Body of pancreas (tissue), 4 donors: ENCODE results near the gene ZNF700. TPM values are rescaled to one million over a fixed set of nuclear protein-coding genes. Genes with fewer than 3 reads are reported as not detected.
"Not testable (repeated sequence)": the region's sequence is repeated elsewhere in the genome, so short reads cannot be mapped to it uniquely, and the experiment has no call there.

Experiments used
- ATAC-seq: fragments of 150-250 bp; one replicate; pipeline ENCODE4 v1.9.1; 2016
- DNase-seq, 4 donors: peaks; one replicate each; pipeline ENCODE4 v3.0.0-alpha.2; 2019
- H3K27ac ChIP-seq, 4 donors: fragments of 200-600 bp; sonication (generic); 1 replicate in 3 of 4; 2 replicates in 1 of 4; pipeline versions ENCODE4 v1.5.1 to v1.6.1; 2016 to 2019; ENCODE audit warnings: mild to moderate bottlenecking in 1 of 4, mixed read lengths in 1 of 4, moderate library complexity in 1 of 4
- H3K27me3 ChIP-seq, 2 donors: fragments of 200-600 bp; sonication (generic); one replicate each; pipeline ENCODE4 v1.6.0; 2016; ENCODE audit warnings: mild to moderate bottlenecking in 1 of 2
- H3K36me3 ChIP-seq, 2 donors: fragments of 200-600 bp; sonication (generic); replicated peaks in 1 of 2; 2 replicates each; pipeline ENCODE4 v1.5.1; 2016; ENCODE audit warnings: low read depth in 2 of 2; ENCODE audit not compliant: insufficient read depth in 1 of 2
- H3K4me1 ChIP-seq: fragments of 200-600 bp; sonication (generic); one replicate; pipeline ENCODE4 v1.6.0; 2016
- H3K4me3 ChIP-seq, 2 donors: fragments of 200-600 bp; sonication (generic); 1 replicate in 1 of 2; 2 replicates in 1 of 2; pipeline ENCODE4 v1.5.1; 2016 to 2019
- H3K9me3 ChIP-seq, 3 donors: fragments of 200-600 bp; sonication (generic); 1 replicate in 2 of 3; 2 replicates in 1 of 3; pipeline ENCODE4 v1.5.1; 2016
- POLR2A ChIP-seq, 3 donors: fragments of 450-650 bp; IDR thresholded peaks; one replicate each; pipeline ENCODE4 v1.6.1; 2016; ENCODE audit warnings: antibody characterized with exemption in 3 of 3, mild to moderate bottlenecking in 2 of 3
- WGBS, 2 donors: methylation state at CpG; one replicate each; pipeline ENCODE4 v1.1.5; 2017; 5-methylcytosine and 5-hydroxymethylcytosine counted together
- intact Hi-C: fragments of 100-400 bp; cut with DNase I; formaldehyde crosslinking; loops from one replicate; pipeline ENCODE4 v1.15.1; 2023
- small RNA-seq: library from RNA; depleted of rRNA; stranded (forward); fragments of <200 nt; gene quantifications from one replicate; pipeline ENCODE3, GENCODE V24; 2016
- total RNA-seq, 2 donors: library from RNA; depleted of rRNA; stranded (reverse); fragments of >200 nt; gene quantifications; one replicate each; pipeline ENCODE4 v1.1.0, GENCODE V29; 2016
- TF ChIP-seq, protein P1 (sequence below), 7 experiments: fragments of 450-650 bp in 4 of 7; fragments of 200-600 bp in 3 of 7; sonication (generic) in 3 of 7; IDR thresholded peaks; one replicate each; pipeline ENCODE4 v1.5.1; 2016 to 2019; ENCODE audit warnings: antibody characterized with exemption in 7 of 7

Gene ZNF700
- total RNA-seq, 2 donors from 2014 or later: 16.3 to 26.4 TPM

DNA sequence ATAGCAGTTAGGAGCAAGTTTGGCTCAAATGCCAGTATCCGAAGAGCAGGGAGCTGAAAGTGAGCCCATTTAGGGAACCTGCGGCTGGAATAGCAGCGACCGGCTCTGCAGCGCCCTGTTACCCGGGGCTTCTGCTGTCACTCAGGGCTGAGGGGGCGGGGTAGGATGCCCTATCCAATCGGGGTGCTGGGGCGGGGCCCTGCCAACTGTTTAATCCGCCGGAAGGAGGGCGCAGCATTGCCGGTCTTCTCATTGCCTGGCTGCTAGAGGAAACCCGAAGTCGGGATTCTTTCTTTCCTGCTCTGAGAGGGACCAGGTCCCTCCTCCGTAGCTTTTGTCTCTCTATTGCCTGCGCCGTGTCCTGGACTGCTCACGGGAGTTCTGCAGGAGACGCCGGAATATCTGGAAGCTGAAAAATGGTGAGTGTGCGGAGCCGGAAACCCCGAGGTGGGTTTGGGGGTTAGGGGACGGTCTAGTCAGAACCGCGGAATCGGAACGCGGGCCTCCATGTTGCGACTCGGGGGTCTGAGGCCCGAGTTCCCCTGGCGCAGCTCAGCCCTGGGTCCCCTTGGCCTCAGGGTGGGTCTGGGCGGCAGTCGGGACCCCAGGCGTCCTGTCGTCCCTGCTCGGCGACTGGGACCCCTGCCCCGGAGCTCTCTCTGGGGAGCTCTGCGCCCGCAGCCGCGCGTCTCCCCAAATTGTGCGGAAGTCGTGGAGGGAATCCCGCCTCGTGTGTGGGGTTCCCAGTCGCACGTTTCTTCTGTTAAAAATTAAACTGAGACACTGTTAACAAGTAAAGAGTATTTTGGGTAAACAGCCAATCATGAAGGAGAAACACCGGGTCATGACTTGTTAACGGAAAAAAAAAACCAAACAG, 62.7 kb downstream of the ZNF700 start:
- H3K9me3 ChIP-seq: no peaks in the 10 kb centered on the region
- H3K4me1 ChIP-seq: peaks cover 4% of the 10 kb centered on the region
- intact Hi-C loops: loop anchor here (10.0 kb wide), 1 partner anchor 103 kb away; the partner anchor contains the start of gene ZNF69
- 0% methylated on average over 27 to 54 of the region's 54 CpGs for WGBS, 2 donors
- TF ChIP-seq POLR2A (IDR thresholded peaks at IDR 0.05): peak; percentile 60 to 90 (median 89)
- TF ChIP-seq, protein P1, sequence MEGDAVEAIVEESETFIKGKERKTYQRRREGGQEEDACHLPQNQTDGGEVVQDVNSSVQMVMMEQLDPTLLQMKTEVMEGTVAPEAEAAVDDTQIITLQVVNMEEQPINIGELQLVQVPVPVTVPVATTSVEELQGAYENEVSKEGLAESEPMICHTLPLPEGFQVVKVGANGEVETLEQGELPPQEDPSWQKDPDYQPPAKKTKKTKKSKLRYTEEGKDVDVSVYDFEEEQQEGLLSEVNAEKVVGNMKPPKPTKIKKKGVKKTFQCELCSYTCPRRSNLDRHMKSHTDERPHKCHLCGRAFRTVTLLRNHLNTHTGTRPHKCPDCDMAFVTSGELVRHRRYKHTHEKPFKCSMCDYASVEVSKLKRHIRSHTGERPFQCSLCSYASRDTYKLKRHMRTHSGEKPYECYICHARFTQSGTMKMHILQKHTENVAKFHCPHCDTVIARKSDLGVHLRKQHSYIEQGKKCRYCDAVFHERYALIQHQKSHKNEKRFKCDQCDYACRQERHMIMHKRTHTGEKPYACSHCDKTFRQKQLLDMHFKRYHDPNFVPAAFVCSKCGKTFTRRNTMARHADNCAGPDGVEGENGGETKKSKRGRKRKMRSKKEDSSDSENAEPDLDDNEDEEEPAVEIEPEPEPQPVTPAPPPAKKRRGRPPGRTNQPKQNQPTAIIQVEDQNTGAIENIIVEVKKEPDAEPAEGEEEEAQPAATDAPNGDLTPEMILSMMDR (IDR thresholded peaks at IDR 0.05): no peak
- no peaks in the 10 kb centered on the region for H3K36me3 ChIP-seq
- H3K27ac ChIP-seq: peak overlapping the region; percentile 65 to 87 (median 83)
- peak; percentile 98 for ATAC-seq
- peak overlapping the region; percentile 42 to 80 for H3K4me3 ChIP-seq
- H3K27me3 ChIP-seq: no peaks in the 10 kb centered on the region
- peak; percentile 95 to 98 (median 96) for DNase-seq

DNA sequence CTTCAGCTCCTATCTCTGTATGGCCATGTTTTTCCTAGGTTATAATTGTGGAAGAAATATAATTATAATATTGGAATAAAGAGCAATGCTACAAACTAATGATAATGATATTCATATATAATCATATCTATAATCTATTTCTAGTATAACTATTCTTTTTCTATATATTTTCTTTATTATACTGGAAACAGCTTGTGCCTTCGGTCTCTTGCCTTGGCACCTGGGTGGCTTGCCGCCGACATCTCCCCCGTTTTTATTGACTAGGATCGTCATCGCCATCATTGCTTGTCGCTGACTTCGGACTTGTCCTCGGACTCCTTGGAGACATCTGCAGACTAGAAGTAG, 64.2 kb downstream of the ZNF700 start:
- 51 to 52% methylated on average over 9 of the region's 9 CpGs for WGBS, 2 donors
- Histone ChIP-seq H3K4me3 (peak overlapping the region in 1 of 2 donors; percentile 42), H3K27ac (peak overlapping the region in 3 of 4 donors; percentile 81 to 87 (median 85)), H3K9me3 (no peaks in the 10 kb centered on the region), H3K36me3 (no peaks in the 10 kb centered on the region), H3K27me3 (no peaks in the 10 kb centered on the region), H3K4me1 (peaks cover 4% of the 10 kb centered on the region)
- no peak for DNase-seq
- ATAC-seq: no peak
- TF ChIP-seq, protein P1 (IDR thresholded peaks at IDR 0.05): no peak
- TF ChIP-seq POLR2A (IDR thresholded peaks at IDR 0.05): no peak
- intact Hi-C loops: loop anchor here (10.0 kb wide), 1 partner anchor 104 kb away; the partner anchor contains the start of gene ZNF69

DNA sequence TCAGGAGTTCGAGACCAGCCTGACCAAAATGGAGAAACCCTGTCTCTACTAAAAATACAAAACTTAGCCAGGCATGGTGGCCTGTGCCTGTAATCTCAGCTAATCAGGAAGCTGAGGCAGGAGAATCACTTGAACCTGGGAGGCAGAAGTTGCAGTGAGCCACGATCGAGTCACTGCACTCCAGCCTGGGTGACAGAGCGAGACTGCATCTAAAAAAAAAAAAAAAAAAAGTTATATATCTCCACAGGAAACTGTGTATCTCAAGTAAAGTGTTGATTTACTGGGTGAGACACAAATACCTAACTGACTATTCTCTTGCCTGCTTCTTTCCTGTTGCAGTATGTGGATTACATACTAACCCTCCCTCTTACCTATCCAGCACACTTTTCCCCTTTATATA, 67.0 kb downstream of the ZNF700 start:
- not testable (repeated sequence) for H3K4me3 ChIP-seq, ATAC-seq, H3K27ac ChIP-seq, H3K4me1 ChIP-seq, DNase-seq, H3K27me3 ChIP-seq, H3K9me3 ChIP-seq, H3K36me3 ChIP-seq
- intact Hi-C loops: loop anchor here (10.0 kb wide), 1 partner anchor 207 kb away; no protein-coding TSS in a partner anchor
- 71 to 89% methylated on average over 4 of the region's 4 CpGs for WGBS, 2 donors

GRCh38 chr19:11995174-11995573, 70.3 kb downstream of the ZNF700 start:
- DNase-seq (no peak), ATAC-seq (no peak)
- Histone ChIP-seq H3K27me3 (no peaks in the 10 kb centered on the region), H3K27ac (no peak overlapping the region), H3K9me3 (no peaks in the 10 kb centered on the region), H3K36me3 (no peaks in the 10 kb centered on the region), H3K4me3 (no peak overlapping the region), H3K4me1 (no peaks in the 10 kb centered on the region)
- TF ChIP-seq, protein P1 (IDR thresholded peaks at IDR 0.05): no peak
- no peak for TF ChIP-seq POLR2A (IDR thresholded peaks at IDR 0.05)
- intact Hi-C loops: loop anchor here (10.0 kb wide), 1 partner anchor 210 kb away; no protein-coding TSS in a partner anchor
- WGBS, 2 donors: 88 to 91% methylated on average over 1 of the region's 1 CpG

Small RNAs within 50 kb of the gene (small RNA-seq; reads per million reads assigned to genes)
- not detected for gene RNA5SP464

Other genes with a start within 250 kb of the ZNF700 start
- gene ZNF823, start 186.2 kb upstream of the ZNF700 start, total RNA-seq: 10 to 100 TPM in 1 of 2 donors, 1 to 10 TPM in 1; 4.7 to 11.9 TPM
- gene ZNF441, start 158.1 kb upstream of the ZNF700 start, total RNA-seq: 10 to 100 TPM in 1 of 2 donors, 1 to 10 TPM in 1; 7.3 to 13.8 TPM
- 1 to 10 TPM; 1.0 to 2.6 TPM for gene ZNF491, start 126.6 kb upstream of the ZNF700 start, total RNA-seq
- gene ZNF440, start 110.8 kb upstream of the ZNF700 start, total RNA-seq: 10 to 100 TPM in 1 of 2 donors, 1 to 10 TPM in 1; 6.0 to 11.9 TPM
- 1 to 10 TPM; 4.4 to 7.9 TPM for gene ZNF439, start 76.4 kb upstream of the ZNF700 start, total RNA-seq
- gene ZNF69, start 37.3 kb upstream of the ZNF700 start, total RNA-seq: 10 to 100 TPM; 13.2 to 14.8 TPM
- 1 to 10 TPM in 1 of 2 donors, under 1 TPM in 1; 0.66 to 2.9 TPM for gene ZNF763, start 39.9 kb downstream of the ZNF700 start, total RNA-seq
- gene ZNF433, start 110.6 kb downstream of the ZNF700 start, total RNA-seq: 1 to 10 TPM; 9.1 to 9.2 TPM
- 1 to 10 TPM in 1 of 2 donors, under 1 TPM in 1; 0.26 to 4.0 TPM for gene ZNF878, start 127.9 kb downstream of the ZNF700 start, total RNA-seq
- 1 to 10 TPM; 4.3 to 6.0 TPM for gene ZNF844, start 139.6 kb downstream of the ZNF700 start, total RNA-seq
- 1 to 10 TPM in 1 of 2 donors, under 1 TPM in 1; 0.66 to 4.9 TPM for gene ZNF20, start 215.2 kb downstream of the ZNF700 start, total RNA-seq
- gene ZNF625, start 231.6 kb downstream of the ZNF700 start, total RNA-seq: 1 to 10 TPM; 2.3 to 2.9 TPM
- 1 to 10 TPM; 3.4 to 4.0 TPM for gene ZNF136, start 238.0 kb downstream of the ZNF700 start, total RNA-seq